GM12874 (cell line): ENCODE data around the gene MYH7B.

Experiments
- CTCF ChIP-seq: IDR thresholded peaks from 2 replicates; pipeline ENCODE4 v1.5.1; 2011; ENCODE audit warnings: low read depth, mild to moderate bottlenecking, control low read depth, low read length, moderate library complexity; ENCODE audit not compliant: insufficient read depth

MYH7B gene

GRCh38 chr20:35004051-35004725 is 48.5 kb downstream of the MYH7B start:
- TF ChIP-seq CTCF: no peak

GRCh38 chr20:35004749-35005462 is 49.2 kb downstream of the MYH7B start:
- TF ChIP-seq CTCF: no peak
